ENCODE data around the gene EOMES.
"Not testable (repeated sequence)": the region's sequence is repeated elsewhere in the genome, so short reads cannot be mapped to it uniquely, and the experiment has no call there.

Gene EOMES

DNA sequence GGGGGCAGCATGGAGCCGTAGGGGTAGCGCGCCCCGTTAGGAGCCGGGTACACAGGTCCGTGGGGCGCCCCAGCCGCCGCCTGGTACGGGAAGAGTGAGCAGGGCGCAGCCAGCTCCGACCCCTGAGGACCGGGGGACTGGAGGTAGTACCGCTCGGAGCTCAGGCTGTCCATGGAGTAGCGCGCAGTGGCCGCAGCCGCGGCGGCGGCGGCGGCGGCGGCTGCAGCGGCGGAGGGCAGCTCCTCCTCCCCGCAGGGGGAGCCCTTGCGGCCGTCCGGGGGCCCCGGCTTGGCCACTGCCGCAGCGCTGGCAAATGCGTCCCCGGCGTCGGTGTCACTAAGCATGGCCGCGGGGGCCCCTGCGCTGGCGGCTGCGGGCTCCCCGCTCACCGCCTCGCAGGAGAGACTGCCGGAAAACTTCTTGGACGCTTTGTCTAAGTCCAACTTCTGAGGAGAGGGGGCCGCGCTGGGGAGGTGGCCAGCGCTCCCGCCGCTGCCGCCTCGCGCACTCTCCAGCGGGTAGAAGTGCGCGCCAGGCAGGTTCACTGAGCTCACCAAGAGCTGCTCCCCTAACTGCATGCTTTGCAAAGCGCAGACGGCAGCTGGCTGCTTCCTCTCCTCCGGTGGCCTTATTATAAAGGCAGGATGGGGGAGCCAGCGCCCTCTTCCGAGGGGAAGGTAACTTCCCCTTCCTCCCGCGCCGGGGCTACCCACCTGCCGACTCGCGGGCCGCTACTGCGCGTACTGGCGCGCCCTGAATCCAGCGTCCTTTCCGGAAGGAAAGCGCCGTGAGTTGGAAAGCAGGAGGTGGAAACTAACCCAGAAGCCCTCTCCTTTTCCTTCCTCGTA is at the start of gene EOMES:
EOMES (minus strand) TSS at position 607 of the 848 bp plus-strand sequence; CDS start at position 578, 29 bp downstream.
- peak; percentile 77 for DNase-seq
- peak; percentile 78 for ATAC-seq
- Mint-ChIP-seq H3K27ac (peak within 1 kb of the TSS; percentile 31), H3K4me1 (peaks cover 38% of the 10 kb centered on the region), H3K36me3 (ENCODE audit: low read depth) (no peaks in the 10 kb centered on the region), H3K9me3 (no peaks in the 10 kb centered on the region), H3K4me3 (peak within 1 kb of the TSS; percentile 79), H3K27me3 (peaks cover 61% of the 10 kb centered on the region)

DNA sequence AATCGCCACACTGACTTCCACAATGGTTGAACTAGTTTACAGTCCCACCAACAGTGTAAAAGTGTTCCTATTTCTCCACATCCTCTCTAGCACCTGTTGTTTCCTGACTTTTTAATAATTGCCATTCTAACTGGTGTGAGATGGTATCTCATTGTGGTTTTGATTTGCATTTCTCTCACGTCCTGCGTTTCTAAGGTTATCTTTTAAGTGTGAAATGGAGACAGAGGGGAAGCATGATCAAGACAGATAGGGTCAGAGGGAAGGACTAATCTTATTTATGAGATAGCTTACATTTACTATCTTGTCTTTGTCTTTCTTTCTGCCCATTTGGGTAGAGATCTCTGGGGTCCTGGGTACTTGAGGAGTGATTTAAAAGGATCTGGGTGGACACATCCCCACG is 48.3 kb upstream of the EOMES start:
- not testable (repeated sequence) for H3K9me3 Mint-ChIP-seq; H3K36me3 Mint-ChIP-seq (ENCODE audit: low read depth); H3K27me3 Mint-ChIP-seq; DNase-seq; ATAC-seq; H3K4me1 Mint-ChIP-seq; H3K4me3 Mint-ChIP-seq; H3K27ac Mint-ChIP-seq

DNA sequence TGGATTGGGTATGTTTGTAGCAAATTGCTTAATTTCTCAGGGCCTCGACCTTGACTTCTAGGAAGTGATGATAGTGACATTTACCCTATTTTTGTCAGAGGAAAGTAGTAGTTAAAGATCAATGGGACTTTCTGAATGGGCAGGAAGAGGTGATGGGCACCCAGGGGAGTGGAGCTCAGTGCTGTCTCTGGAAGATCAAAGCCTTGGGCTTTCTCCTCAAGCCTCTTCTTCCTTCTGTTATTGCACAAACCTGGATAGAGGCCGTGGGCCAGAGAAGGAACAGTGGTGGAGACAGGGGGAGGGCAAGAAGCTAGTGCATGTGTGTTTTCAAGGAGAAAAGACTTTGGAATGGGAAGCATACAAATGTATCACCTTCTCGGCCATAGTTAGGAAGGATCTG is 44.9 kb upstream of the EOMES start:
- ATAC-seq (no peak), DNase-seq (no peak)
- Mint-ChIP-seq H3K27ac (no peak overlapping the region), H3K9me3 (no peaks in the 10 kb centered on the region), H3K4me3 (no peak overlapping the region), H3K27me3 (no peaks in the 10 kb centered on the region), H3K4me1 (peaks cover 8% of the 10 kb centered on the region), H3K36me3 (ENCODE audit: low read depth) (no peaks in the 10 kb centered on the region)

DNA sequence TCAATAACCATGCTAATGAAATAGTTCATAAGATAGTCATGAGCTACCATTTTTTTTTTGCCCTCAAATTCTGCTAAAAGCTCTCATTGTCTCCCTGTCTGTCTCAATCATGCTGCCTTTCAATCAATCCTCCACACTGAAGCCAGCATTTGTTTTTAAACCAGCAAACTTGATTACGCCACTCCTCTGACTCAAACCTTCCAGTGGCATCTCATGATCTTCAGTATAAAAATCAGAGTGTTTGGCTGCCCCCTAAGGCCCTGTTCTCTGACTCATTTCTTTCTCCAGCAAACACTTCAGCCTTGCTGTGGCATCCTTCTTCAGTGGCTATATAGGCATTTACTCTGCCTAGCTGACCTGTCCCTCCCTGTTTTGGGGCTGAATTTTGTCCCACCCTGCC is 36.0 kb upstream of the EOMES start:
- Mint-ChIP-seq H3K4me1 (peaks cover 14% of the 10 kb centered on the region), H3K9me3 (peaks cover 3% of the 10 kb centered on the region), H3K27ac (peak overlapping the region; percentile 21), H3K27me3 (no peaks in the 10 kb centered on the region), H3K4me3 (no peak overlapping the region), H3K36me3 (ENCODE audit: low read depth) (peaks cover 2% of the 10 kb centered on the region)
- ATAC-seq, result peak; percentile 94
- DNase-seq, result peak; percentile 32

DNA sequence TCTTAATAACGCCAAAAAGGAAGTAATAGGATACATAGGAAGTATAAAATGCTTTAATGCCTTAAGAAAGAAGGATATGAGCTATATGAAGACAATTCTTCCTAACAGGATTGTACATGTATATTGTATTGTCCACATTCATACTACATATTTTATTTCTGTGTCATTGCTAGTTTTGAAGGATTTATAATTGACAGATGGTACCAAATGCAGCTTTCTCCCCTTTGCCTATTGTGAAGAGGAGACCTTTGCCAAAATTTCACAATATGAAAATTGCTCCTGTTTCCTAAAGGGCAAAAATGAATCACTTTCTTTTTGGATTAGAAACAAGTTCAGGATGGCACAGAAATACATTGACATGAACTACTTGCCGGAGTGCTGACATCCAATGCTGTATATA is 34.8 kb upstream of the EOMES start:
- Mint-ChIP-seq H3K4me3 (no peak overlapping the region), H3K36me3 (ENCODE audit: low read depth) (peaks cover 2% of the 10 kb centered on the region), H3K9me3 (peaks cover 4% of the 10 kb centered on the region), H3K27me3 (no peaks in the 10 kb centered on the region), H3K27ac (no peak overlapping the region), H3K4me1 (peaks cover 20% of the 10 kb centered on the region)
- ATAC-seq, result no peak
- no peak for DNase-seq

DNA sequence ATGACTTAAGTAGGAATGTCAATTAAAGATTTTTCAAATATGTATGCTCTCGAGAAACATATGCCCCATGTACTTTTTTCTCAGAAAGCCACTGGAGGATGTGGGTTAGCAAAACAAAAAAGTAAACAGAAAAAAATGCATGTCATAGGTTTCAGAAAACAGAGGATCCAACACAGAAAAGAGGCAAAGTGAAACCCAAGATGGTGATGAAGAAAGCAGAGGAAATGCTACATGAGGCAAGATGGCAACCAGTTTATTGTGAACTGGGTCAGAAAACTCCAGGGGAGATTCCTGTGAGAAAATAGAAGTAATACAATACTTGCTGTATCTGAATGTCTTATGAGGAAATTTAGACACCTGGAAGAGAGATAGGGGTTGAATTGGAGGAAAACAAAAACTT is 30.8 kb upstream of the EOMES start:
- ATAC-seq (no peak), DNase-seq (no peak)
- H3K4me1 Mint-ChIP-seq, result peaks cover 19% of the 10 kb centered on the region
- H3K27me3 Mint-ChIP-seq, result no peaks in the 10 kb centered on the region
- peaks cover 6% of the 10 kb centered on the region for H3K9me3 Mint-ChIP-seq
- H3K4me3 Mint-ChIP-seq, result no peak overlapping the region
- no peaks in the 10 kb centered on the region for H3K36me3 Mint-ChIP-seq (ENCODE audit: low read depth)
- no peak overlapping the region for H3K27ac Mint-ChIP-seq

DNA sequence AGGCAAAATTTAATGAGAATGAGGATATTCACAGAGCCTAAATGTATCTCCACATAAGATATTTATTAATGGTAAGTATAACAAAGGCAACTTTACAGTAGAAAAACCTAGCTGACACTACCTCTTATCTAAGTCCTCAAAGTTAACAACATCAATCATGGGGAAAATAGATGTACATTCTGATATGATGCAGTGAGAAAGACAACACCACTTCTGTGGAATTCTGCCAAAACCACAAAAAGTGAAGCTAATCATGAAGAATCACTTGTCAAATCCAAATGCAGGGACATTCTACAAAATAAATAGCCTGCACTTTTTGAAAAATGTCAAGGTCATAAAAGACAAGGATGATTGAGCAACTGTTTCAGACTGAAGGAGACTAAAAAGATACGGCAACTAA is 27.5 kb upstream of the EOMES start:
- Mint-ChIP-seq H3K9me3 (peaks cover 9% of the 10 kb centered on the region), H3K4me1 (peaks cover 12% of the 10 kb centered on the region), H3K4me3 (no peak overlapping the region), H3K27me3 (no peaks in the 10 kb centered on the region), H3K27ac (no peak overlapping the region), H3K36me3 (ENCODE audit: low read depth) (no peaks in the 10 kb centered on the region)
- ATAC-seq (no peak), DNase-seq (no peak)

DNA sequence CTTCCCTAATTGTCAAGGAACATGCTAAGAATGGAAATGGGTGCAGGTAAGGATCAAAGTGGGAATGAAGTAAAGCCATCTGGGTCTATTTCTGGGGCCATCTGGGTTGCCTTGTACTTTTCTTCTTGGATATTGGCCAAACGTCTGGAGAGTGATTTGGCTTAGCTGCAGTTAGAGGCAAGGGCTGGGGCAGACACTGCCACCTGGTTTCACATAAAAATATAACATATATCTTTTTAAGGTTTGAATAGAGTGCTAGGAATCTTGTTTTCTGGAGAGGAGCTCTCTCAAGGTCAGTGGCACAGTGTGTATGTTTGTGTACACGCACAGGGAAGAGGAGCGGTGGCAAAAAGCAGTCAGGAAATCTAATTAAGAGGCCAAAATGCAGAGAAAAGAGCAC is 24.7 kb upstream of the EOMES start:
- no peaks in the 10 kb centered on the region for H3K36me3 Mint-ChIP-seq (ENCODE audit: low read depth)
- no peak for ATAC-seq

DNA sequence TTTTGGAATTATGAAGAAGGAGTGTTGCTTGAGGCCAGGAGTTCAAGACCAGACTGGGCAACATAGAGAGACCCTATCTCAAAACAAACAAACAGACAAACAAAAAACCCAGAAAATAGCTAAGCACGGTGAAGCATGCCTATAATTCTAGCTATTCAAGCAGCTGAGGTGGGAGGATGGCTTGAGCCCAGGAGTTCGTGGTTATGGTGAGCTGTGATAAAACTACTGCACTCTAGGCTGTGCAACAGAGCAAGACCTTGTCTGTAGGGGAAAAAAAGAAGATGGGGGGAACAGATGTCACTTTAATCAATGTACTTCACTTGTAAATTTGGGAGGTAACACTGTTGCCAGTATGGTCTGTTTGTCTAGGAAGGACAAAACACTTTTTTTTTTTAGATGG is 18.7 kb upstream of the EOMES start:
- Mint-ChIP-seq H3K27me3 (peaks cover 1% of the 10 kb centered on the region), H3K36me3 (ENCODE audit: low read depth) (no peaks in the 10 kb centered on the region), H3K9me3 (peaks cover 5% of the 10 kb centered on the region), H3K4me3 (no peak overlapping the region), H3K27ac (no peak overlapping the region), H3K4me1 (no peaks in the 10 kb centered on the region)
- DNase-seq, result no peak
- ATAC-seq, result no peak

More for the DNA sequence above, 24.7 kb upstream of the EOMES start:
- Mint-ChIP-seq H3K9me3 (peaks cover 13% of the 10 kb centered on the region), H3K4me1 (peaks cover 5% of the 10 kb centered on the region), H3K27ac (no peak overlapping the region), H3K4me3 (no peak overlapping the region), H3K27me3 (peaks cover 1% of the 10 kb centered on the region)
- no peak for DNase-seq

DNA sequence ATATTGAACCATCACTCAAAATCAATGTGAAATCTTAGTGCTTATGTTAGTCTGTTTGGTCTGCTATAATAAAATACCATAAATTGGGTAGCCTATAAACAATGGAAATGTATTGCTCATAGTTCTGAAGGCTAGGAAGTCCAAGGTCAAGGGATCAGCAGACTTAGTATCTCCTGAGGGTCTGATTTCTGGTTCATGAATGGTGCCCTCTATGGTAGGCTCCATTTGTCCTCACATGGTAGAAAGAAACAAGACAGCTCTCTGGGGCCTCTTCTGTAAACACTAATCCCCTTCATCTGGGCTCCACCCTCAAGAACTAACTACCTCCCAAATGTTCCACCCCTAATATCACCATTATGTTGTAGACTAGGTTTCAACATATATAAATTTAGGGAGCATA is 15.0 kb upstream of the EOMES start:
- Mint-ChIP-seq H3K27ac (no peak overlapping the region), H3K27me3 (peaks cover 3% of the 10 kb centered on the region), H3K36me3 (ENCODE audit: low read depth) (no peaks in the 10 kb centered on the region), H3K9me3 (no peaks in the 10 kb centered on the region), H3K4me1 (no peaks in the 10 kb centered on the region), H3K4me3 (no peak overlapping the region)
- ATAC-seq (no peak), DNase-seq (no peak)

DNA sequence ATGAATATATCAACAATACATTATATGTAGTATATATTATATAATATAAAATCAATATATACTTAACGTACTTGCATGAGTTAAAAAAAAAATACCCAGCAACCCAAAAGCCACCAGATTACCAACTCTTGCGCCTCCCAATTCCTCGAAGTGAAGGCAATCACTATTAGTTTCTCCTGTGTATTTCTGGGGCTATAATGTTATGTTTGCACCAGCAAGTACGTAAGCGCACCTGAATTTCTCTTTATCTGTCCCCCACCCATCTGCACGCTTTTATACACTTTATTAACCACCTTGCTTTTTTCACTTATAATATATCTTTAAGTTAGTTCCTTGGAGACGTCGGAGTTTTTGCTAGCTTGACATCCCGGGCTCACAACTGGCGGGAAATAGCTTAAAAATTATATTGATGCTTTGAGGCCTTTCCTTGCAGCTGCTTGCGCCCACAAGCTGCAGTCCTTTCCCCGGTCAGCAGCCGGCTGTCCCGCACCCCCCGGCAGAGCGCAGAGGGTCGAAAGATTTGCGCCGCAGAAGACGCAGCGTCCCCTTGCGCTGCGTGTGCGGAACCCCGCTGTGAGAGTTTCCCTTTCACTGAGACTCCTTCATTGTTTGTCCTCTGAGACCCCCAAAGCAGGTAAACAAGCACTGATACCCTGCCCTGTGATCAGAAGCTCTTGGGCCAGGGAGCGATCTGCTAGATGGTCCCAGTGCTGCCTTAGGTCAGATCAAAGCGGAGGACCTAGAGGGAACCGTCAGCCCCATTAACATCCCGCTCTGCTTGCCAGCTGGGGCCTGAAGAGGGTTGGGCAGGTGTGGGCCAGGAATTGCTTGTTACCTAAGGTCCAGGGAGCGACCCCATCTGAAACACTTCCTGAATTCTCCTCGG is 8.9 kb upstream of the EOMES start:
- Mint-ChIP-seq H3K9me3 (no peaks in the 10 kb centered on the region), H3K36me3 (ENCODE audit: low read depth) (no peaks in the 10 kb centered on the region), H3K27ac (no peak overlapping the region), H3K27me3 (peaks cover 62% of the 10 kb centered on the region), H3K4me1 (peaks cover 29% of the 10 kb centered on the region), H3K4me3 (peak overlapping the region; percentile 70)
- no peak for DNase-seq
- no peak for ATAC-seq

DNA sequence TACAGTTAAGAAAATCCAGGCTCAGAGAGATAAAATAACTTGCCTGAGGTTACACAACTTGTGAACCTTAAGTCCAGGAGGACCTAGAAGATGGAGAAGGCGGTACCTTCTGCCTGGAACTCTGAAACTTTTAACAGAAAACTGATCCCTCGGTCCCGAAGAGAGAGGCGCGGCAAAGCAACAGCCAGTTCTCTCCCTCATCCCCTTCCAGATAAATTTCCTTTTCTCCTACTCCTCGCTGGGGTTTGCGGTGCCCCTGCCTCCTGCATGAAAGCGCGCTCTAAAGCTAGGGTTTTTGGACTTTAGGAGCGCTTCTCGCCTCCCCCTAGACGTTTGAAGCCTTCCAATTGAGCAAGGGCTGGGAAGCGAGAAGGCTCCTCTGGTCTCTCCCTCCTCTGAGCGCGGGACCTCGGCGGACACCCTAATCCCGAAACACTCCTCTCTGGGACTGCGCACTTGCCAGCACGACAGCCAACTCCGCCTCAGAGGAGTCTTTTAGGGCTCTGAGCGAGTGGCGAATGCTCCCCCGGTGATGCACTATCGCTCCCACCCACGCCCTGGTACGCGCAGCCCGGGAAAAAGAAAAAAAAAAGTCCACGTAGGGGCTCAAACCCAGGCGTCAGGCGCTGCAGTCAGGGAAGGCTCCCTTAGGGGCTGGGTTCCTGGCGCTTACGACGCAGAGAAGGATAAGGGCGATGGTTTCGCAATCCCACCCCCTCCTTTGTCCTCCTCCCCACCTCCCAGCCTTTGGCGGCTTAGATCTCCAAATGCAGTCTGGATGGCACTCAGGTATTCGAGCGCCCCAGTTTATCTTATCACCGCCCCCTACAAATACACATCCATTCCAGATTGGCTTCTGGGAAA is 7.9 kb upstream of the EOMES start:
- ATAC-seq (peak; percentile 17), DNase-seq (peak; percentile 28)
- H3K27ac Mint-ChIP-seq, result no peak overlapping the region
- no peaks in the 10 kb centered on the region for H3K9me3 Mint-ChIP-seq
- peaks cover 29% of the 10 kb centered on the region for H3K4me1 Mint-ChIP-seq
- H3K36me3 Mint-ChIP-seq (ENCODE audit: low read depth), result no peaks in the 10 kb centered on the region
- H3K4me3 Mint-ChIP-seq, result peak overlapping the region; percentile 70
- H3K27me3 Mint-ChIP-seq, result peaks cover 68% of the 10 kb centered on the region

DNA sequence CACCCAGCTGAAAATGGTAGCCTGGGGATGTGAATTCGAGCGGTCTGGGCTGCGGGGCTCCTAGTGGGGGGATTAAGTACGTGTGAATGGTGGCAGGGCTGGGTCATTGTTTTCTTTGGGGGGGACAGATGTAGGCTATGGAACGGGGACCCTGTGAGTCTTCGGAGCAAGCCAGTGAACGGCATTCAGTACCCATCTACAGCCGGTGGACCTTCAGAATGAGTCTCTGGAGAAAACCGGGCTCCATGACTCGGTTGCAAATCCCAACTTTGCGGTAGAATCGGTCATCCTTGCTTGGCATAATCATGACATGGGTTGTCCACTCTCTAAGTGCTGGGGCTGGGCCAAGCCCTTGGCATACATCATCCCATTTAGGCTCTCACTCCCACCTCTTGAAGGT is 7.2 kb upstream of the EOMES start:
- Mint-ChIP-seq H3K9me3 (no peaks in the 10 kb centered on the region), H3K4me3 (peak overlapping the region; percentile 70), H3K36me3 (ENCODE audit: low read depth) (no peaks in the 10 kb centered on the region), H3K27ac (no peak overlapping the region), H3K27me3 (peaks cover 75% of the 10 kb centered on the region), H3K4me1 (peaks cover 31% of the 10 kb centered on the region)
- DNase-seq (no peak), ATAC-seq (no peak)

All from activated naive CD8-positive, alpha-beta T cell treated with anti-CD3 and anti-CD28 coated beads, Interleukin-2, amount 50 U/mL, for 24 hours (primary cell).